ENCODE data around the gene TLCD1.

TLCD1 gene

GRCh38 chr17:28698253-28698941 lies 27.6 kb downstream of the TLCD1 start:
- Histone ChIP-seq H3K9me3 (ENCODE audit: low read depth, low read length) (no peaks in the 10 kb centered on the region), H3K27ac (no peak overlapping the region), H3K36me3 (ENCODE audit: insufficient read depth, low read length) (peaks cover 93% of the 10 kb centered on the region), H3K9ac (ENCODE audit: insufficient read length) (no peak overlapping the region), H3K4me3 (no peak overlapping the region)
- TF ChIP-seq POLR2AphosphoS5 (IDR thresholded peaks at IDR 0.05; ENCODE audit: borderline replicate concordance, low read depth, low read length) (no peak), EZH2 (IDR thresholded peaks at IDR 0.05) (no peak), FOXP2 (optimal IDR thresholded peaks at IDR 0.05; ENCODE audit: control extremely low read depth, extremely low read length, insufficient read depth) (no peak)
- DNase-seq (ENCODE audit: low read depth, low spot score): no peak

GRCh38 chr17:28693869-28694268 lies 32.2 kb downstream of the TLCD1 start:
- DNase-seq (ENCODE audit: low read depth, low spot score): no peak
- H3K4me3 ChIP-seq: no peak overlapping the region
- no peaks in the 10 kb centered on the region for H3K9me3 ChIP-seq (ENCODE audit: low read depth, low read length)
- H3K36me3 ChIP-seq (ENCODE audit: insufficient read depth, low read length): peaks cover 88% of the 10 kb centered on the region
- no peak overlapping the region for H3K9ac ChIP-seq (ENCODE audit: insufficient read length)
- H3K27ac ChIP-seq: no peak overlapping the region
- no peak for TF ChIP-seq POLR2AphosphoS5 (IDR thresholded peaks at IDR 0.05; ENCODE audit: borderline replicate concordance, low read depth, low read length)
- no peak for TF ChIP-seq EZH2 (IDR thresholded peaks at IDR 0.05)
- no peak for TF ChIP-seq FOXP2 (optimal IDR thresholded peaks at IDR 0.05; ENCODE audit: control extremely low read depth, extremely low read length, insufficient read depth)

GRCh38 chr17:28689011-28689410 lies 37.0 kb downstream of the TLCD1 start:
- DNase-seq (ENCODE audit: low read depth, low spot score): no peak
- Histone ChIP-seq H3K4me3 (no peak overlapping the region), H3K9me3 (ENCODE audit: low read depth, low read length) (no peaks in the 10 kb centered on the region), H3K9ac (ENCODE audit: insufficient read length) (no peak overlapping the region), H3K36me3 (ENCODE audit: insufficient read depth, low read length) (peaks cover 87% of the 10 kb centered on the region), H3K27ac (no peak overlapping the region)
- no peak for TF ChIP-seq POLR2AphosphoS5 (IDR thresholded peaks at IDR 0.05; ENCODE audit: borderline replicate concordance, low read depth, low read length)
- no peak for TF ChIP-seq FOXP2 (optimal IDR thresholded peaks at IDR 0.05; ENCODE audit: control extremely low read depth, extremely low read length, insufficient read depth)
- no peak for TF ChIP-seq EZH2 (IDR thresholded peaks at IDR 0.05)

GRCh38 chr17:28688481-28688880 lies 37.6 kb downstream of the TLCD1 start:
- Histone ChIP-seq H3K36me3 (ENCODE audit: insufficient read depth, low read length) (peaks cover 85% of the 10 kb centered on the region), H3K27ac (no peak overlapping the region), H3K9ac (ENCODE audit: insufficient read length) (no peak overlapping the region), H3K4me3 (no peak overlapping the region), H3K9me3 (ENCODE audit: low read depth, low read length) (no peaks in the 10 kb centered on the region)
- no peak for DNase-seq (ENCODE audit: low read depth, low spot score)
- TF ChIP-seq EZH2 (IDR thresholded peaks at IDR 0.05) (no peak), POLR2AphosphoS5 (IDR thresholded peaks at IDR 0.05; ENCODE audit: borderline replicate concordance, low read depth, low read length) (no peak), FOXP2 (optimal IDR thresholded peaks at IDR 0.05; ENCODE audit: control extremely low read depth, extremely low read length, insufficient read depth) (no peak)

- no peak for DNase-seq (ENCODE audit: low read depth, low spot score)
- TF ChIP-seq FOXP2 (optimal IDR thresholded peaks at IDR 0.05; ENCODE audit: control extremely low read depth, extremely low read length, insufficient read depth): no peak
- no peak for TF ChIP-seq EZH2 (IDR thresholded peaks at IDR 0.05)
- TF ChIP-seq POLR2AphosphoS5 (IDR thresholded peaks at IDR 0.05; ENCODE audit: borderline replicate concordance, low read depth, low read length): no peak
- H3K36me3 ChIP-seq (ENCODE audit: insufficient read depth, low read length): peaks cover 97% of the 10 kb centered on the region
These were observed 39.7 kb downstream of the TLCD1 start for GRCh38 chr17:28686296-28686695.

GRCh38 chr17:28685366-28685765 lies 40.7 kb downstream of the TLCD1 start:
- H3K9me3 ChIP-seq (ENCODE audit: low read depth, low read length): no peaks in the 10 kb centered on the region
- DNase-seq (ENCODE audit: low read depth, low spot score): no peak
- no peak overlapping the region for H3K9ac ChIP-seq (ENCODE audit: insufficient read length)
- H3K4me3 ChIP-seq: no peak overlapping the region
- TF ChIP-seq EZH2 (IDR thresholded peaks at IDR 0.05) (no peak), FOXP2 (optimal IDR thresholded peaks at IDR 0.05; ENCODE audit: control extremely low read depth, extremely low read length, insufficient read depth) (no peak), POLR2AphosphoS5 (IDR thresholded peaks at IDR 0.05; ENCODE audit: borderline replicate concordance, low read depth, low read length) (no peak)
- H3K27ac ChIP-seq: no peak overlapping the region
- peaks cover 96% of the 10 kb centered on the region for H3K36me3 ChIP-seq (ENCODE audit: insufficient read depth, low read length)

More at GRCh38 chr17:28686296-28686695, 39.7 kb downstream of the TLCD1 start:
- no peak overlapping the region for H3K9ac ChIP-seq (ENCODE audit: insufficient read length)
- H3K9me3 ChIP-seq (ENCODE audit: low read depth, low read length): no peaks in the 10 kb centered on the region
- no peak overlapping the region for H3K4me3 ChIP-seq
- no peak overlapping the region for H3K27ac ChIP-seq

GRCh38 chr17:28684963-28685362 lies 41.1 kb downstream of the TLCD1 start:
- Histone ChIP-seq H3K4me3 (no peak overlapping the region), H3K9ac (ENCODE audit: insufficient read length) (no peak overlapping the region), H3K27ac (no peak overlapping the region), H3K36me3 (ENCODE audit: insufficient read depth, low read length) (peaks cover 92% of the 10 kb centered on the region), H3K9me3 (ENCODE audit: low read depth, low read length) (no peaks in the 10 kb centered on the region)
- TF ChIP-seq EZH2 (IDR thresholded peaks at IDR 0.05) (no peak), FOXP2 (optimal IDR thresholded peaks at IDR 0.05; ENCODE audit: control extremely low read depth, extremely low read length, insufficient read depth) (no peak), POLR2AphosphoS5 (IDR thresholded peaks at IDR 0.05; ENCODE audit: borderline replicate concordance, low read depth, low read length) (no peak)
- DNase-seq (ENCODE audit: low read depth, low spot score): no peak

GRCh38 chr17:28682655-28683054 lies 43.4 kb downstream of the TLCD1 start:
- DNase-seq (ENCODE audit: low read depth, low spot score): no peak
- H3K27ac ChIP-seq: no peak overlapping the region
- no peaks in the 10 kb centered on the region for H3K9me3 ChIP-seq (ENCODE audit: low read depth, low read length)
- H3K36me3 ChIP-seq (ENCODE audit: insufficient read depth, low read length): peaks cover 87% of the 10 kb centered on the region
- no peak overlapping the region for H3K4me3 ChIP-seq
- no peak overlapping the region for H3K9ac ChIP-seq (ENCODE audit: insufficient read length)
- TF ChIP-seq FOXP2 (optimal IDR thresholded peaks at IDR 0.05; ENCODE audit: control extremely low read depth, extremely low read length, insufficient read depth) (no peak), POLR2AphosphoS5 (IDR thresholded peaks at IDR 0.05; ENCODE audit: borderline replicate concordance, low read depth, low read length) (no peak), EZH2 (IDR thresholded peaks at IDR 0.05) (no peak)

- Histone ChIP-seq H3K27ac (no peak overlapping the region), H3K4me3 (no peak overlapping the region), H3K9ac (ENCODE audit: insufficient read length) (no peak overlapping the region), H3K36me3 (ENCODE audit: insufficient read depth, low read length) (peaks cover 87% of the 10 kb centered on the region), H3K9me3 (ENCODE audit: low read depth, low read length) (no peaks in the 10 kb centered on the region)
- TF ChIP-seq EZH2 (IDR thresholded peaks at IDR 0.05) (no peak), POLR2AphosphoS5 (IDR thresholded peaks at IDR 0.05; ENCODE audit: borderline replicate concordance, low read depth, low read length) (no peak), FOXP2 (optimal IDR thresholded peaks at IDR 0.05; ENCODE audit: control extremely low read depth, extremely low read length, insufficient read depth) (no peak)
- DNase-seq (ENCODE audit: low read depth, low spot score): no peak
These were observed 50.1 kb downstream of the TLCD1 start for GRCh38 chr17:28675980-28676379.

Data from SK-N-MC (cell line).